ENCODE measurements around the gene FCN1. TPM values are rescaled to one million over a fixed set of nuclear protein-coding genes. Genes with fewer than 3 reads are reported as not detected.

Gene FCN1
- total RNA-seq, result 1 to 10 TPM in 2 of 4 donors, under 1 TPM in 2; 0.72 to 2.9 (median 1.1) TPM

GRCh38 chr9:134917431-134918373, at the start of gene FCN1:
TSS of gene FCN1 (minus strand) at chr9:134917912. CDS start at chr9:134917871, 41 bp downstream.
- TF ChIP-seq POLR2A (IDR thresholded peaks at IDR 0.05) (no peak), CTCF (IDR thresholded peaks at IDR 0.05) (no peak)
- peak in 1 of 2 donors; percentile 63 for DNase-seq (ENCODE audit: low spot score in 2 of 2)
- 85 to 91% methylated on average over 11 of the region's 11 CpGs for WGBS, 2 donors
- no peak within 1 kb of the TSS for H3K4me3 ChIP-seq (ENCODE audit: low read depth, poor library complexity, severe bottlenecking)
- intact Hi-C loops (cut with DNase I; ENCODE audit: low total_unique reads), result no loop called here

GRCh38 chr9:134966697-134967546, 49.2 kb upstream of the FCN1 start:
- WGBS, 2 donors, result 88 to 90% methylated on average over 17 to 22 of the region's 23 CpGs
- TF ChIP-seq CTCF (IDR thresholded peaks at IDR 0.05), result no peak
- TF ChIP-seq POLR2A (IDR thresholded peaks at IDR 0.05), result no peak
- DNase-seq (ENCODE audit: low spot score in 2 of 2), result peak in 1 of 2 donors; percentile 72
- intact Hi-C loops (cut with DNase I; ENCODE audit: low total_unique reads), result no loop called here
- H3K4me3 ChIP-seq (ENCODE audit: low read depth, poor library complexity, severe bottlenecking), result no peak overlapping the region

- WGBS, 2 donors, result 68 to 74% methylated on average over 12 of the region's 12 CpGs
- TF ChIP-seq POLR2A (IDR thresholded peaks at IDR 0.05) (no peak), CTCF (IDR thresholded peaks at IDR 0.05) (no peak)
- H3K4me3 ChIP-seq (ENCODE audit: low read depth, poor library complexity, severe bottlenecking), result no peak overlapping the region
- intact Hi-C loops (cut with DNase I; ENCODE audit: low total_unique reads), result no loop called here
- DNase-seq (ENCODE audit: low spot score in 2 of 2), result peak in 1 of 2 donors; percentile 32
Measured at GRCh38 chr9:134966270-134966669, 48.6 kb upstream of the FCN1 start.

GRCh38 chr9:134965851-134966250, 48.1 kb upstream of the FCN1 start:
- peak in 1 of 2 donors; percentile 49 for DNase-seq (ENCODE audit: low spot score in 2 of 2)
- 85 to 92% methylated on average over 6 of the region's 6 CpGs for whole genome bisulfite sequencing, 2 donors
- intact Hi-C loops (cut with DNase I; ENCODE audit: low total_unique reads), result no loop called here
- TF ChIP-seq CTCF (IDR thresholded peaks at IDR 0.05), result no peak
- no peak for TF ChIP-seq POLR2A (IDR thresholded peaks at IDR 0.05)
- no peak overlapping the region for H3K4me3 ChIP-seq (ENCODE audit: low read depth, poor library complexity, severe bottlenecking)

- no peak overlapping the region for H3K4me3 ChIP-seq (ENCODE audit: low read depth, poor library complexity, severe bottlenecking)
- WGBS, 2 donors, result 80 to 91% methylated on average over 3 to 4 of the region's 4 CpGs
- DNase-seq (ENCODE audit: low spot score in 2 of 2), result peak in 1 of 2 donors; percentile 34
- intact Hi-C loops (cut with DNase I; ENCODE audit: low total_unique reads), result no loop called here
- no peak for TF ChIP-seq CTCF (IDR thresholded peaks at IDR 0.05)
- no peak for TF ChIP-seq POLR2A (IDR thresholded peaks at IDR 0.05)
Measured at GRCh38 chr9:134965411-134965810, 47.7 kb upstream of the FCN1 start.
